ENCODE results near the gene MAL.
"Not testable (repeated sequence)": the region's sequence is repeated elsewhere in the genome, so short reads cannot be mapped to it uniquely, and the experiment has no call there.

MAL gene

GRCh38 chr2:95034818-95035217 is 9.3 kb downstream of the MAL start:
- DNase-seq, result no peak

DNA sequence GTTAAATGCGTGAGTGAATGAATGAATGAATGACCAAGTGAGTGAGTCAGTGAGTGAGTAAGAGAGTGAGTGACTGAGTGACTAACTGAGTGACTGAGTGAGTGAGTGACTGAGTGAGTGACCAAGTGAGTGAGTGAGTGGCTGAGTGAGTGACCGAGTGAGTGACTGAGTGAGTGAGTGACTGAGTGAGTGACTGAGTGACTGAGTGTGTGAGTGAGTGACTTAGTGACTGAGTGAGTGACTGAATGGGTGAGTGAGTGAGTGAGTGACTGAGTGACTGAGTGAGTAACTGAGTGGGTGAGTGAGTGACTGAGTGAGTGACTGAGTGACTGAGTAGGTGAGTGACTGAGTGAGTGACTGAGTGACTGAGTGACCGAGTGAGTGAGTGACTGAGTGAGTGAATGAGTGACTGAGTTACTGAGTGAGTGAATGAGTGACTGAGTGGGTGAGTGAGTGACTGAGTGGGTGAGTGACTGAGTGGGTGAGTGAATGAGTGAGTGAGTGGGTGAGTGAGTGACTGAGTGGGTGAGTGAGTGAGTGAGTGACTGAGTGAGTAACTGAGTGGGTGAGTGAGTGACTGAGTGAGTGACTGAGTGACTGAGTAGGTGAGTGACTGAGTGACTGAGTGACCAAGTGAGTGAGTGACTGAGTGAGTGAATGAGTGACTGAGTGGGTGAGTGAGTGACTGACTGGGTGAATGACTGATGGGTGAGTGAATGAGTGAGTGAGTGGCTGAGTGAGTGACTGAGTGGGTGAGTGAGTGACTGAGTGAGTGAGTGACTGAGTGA is 11.3 kb downstream of the MAL start:
- no peak for DNase-seq

DNA sequence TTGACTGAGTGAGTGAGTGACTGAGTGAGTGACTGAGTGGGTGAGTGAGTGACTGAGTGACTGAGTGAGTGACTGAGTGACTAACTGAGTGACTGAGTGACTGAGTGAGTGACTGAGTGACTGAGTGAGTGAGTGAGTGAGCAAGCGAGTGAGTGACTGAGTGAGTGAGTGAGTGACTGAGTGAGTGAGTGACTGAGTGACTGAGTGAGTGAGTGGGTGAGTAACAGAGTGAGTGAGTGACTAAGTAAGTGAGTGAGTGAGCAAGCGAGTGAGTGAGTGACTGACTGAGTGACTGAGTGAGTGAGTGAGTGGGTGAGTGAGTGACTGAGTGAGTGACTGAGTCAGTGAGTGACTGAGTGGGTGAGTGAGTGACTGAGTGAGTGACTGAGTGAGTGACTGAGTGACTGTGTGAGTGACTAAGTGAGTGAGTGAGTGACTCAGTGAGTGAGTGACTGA is 11.9 kb downstream of the MAL start:
- DNase-seq, result no peak

- DNase-seq, result not testable (repeated sequence)
These were observed 12.5 kb downstream of the MAL start for GRCh38 chr2:95037841-95038585.

GRCh38 chr2:95038635-95039298 is 13.3 kb downstream of the MAL start:
- DNase-seq, result no peak

GRCh38 chr2:95039363-95039762 is 13.9 kb downstream of the MAL start:
- DNase-seq, result no peak

DNA sequence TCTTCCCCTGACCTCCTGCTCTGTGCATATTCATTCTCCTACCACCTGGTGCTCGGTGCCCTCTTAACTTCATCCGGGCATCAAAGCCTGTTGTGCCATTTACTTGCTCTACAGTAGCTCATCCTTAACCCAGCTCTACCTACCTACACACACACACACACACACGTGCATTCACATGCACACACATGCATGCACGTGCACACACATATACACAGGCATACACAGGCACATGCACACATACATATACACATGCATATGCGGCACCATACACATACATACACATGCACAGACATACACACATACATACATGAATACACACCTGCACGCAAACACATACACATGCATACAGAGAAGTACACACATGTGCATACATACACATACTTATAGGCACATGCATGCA is 14.5 kb downstream of the MAL start:
- no peak for DNase-seq

- no peak for DNase-seq
These were observed 14.9 kb downstream of the MAL start for GRCh38 chr2:95040426-95040825.

GRCh38 chr2:95041060-95041823 is 15.7 kb downstream of the MAL start:
- DNase-seq, result no peak

DNA sequence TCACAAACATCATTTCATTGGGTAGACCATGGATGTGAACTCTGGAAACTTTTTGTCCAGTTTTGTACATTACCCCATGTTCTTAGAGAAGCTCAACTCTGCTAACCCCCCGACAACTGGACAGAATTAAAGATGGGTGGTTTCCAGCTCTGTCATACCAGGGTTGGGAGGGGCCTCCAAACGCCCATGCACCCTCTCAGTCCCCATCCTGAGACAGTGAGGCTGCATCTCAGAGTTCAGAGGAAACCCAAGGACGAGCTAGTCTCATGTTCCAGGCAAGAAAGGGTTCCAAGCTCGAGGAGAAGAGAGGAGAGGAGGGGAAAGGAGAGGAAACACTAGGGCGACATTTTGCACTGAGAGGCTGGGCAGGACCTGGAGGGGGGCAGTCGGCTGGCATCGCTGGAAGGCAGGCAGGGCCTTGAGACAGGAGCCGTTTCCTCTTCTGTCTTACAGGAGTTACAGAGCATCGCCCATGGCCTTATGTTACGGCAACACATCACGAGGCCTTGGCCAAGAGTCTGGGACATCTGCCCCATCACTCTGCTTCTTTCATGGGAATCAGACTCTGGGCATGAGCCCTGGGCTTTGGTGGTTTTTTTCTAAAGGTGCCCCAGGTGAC is 16.4 kb downstream of the MAL start:
- DNase-seq, result no peak

- no peak for DNase-seq
These were observed 17.2 kb downstream of the MAL start for GRCh38 chr2:95042472-95043271.

DNA sequence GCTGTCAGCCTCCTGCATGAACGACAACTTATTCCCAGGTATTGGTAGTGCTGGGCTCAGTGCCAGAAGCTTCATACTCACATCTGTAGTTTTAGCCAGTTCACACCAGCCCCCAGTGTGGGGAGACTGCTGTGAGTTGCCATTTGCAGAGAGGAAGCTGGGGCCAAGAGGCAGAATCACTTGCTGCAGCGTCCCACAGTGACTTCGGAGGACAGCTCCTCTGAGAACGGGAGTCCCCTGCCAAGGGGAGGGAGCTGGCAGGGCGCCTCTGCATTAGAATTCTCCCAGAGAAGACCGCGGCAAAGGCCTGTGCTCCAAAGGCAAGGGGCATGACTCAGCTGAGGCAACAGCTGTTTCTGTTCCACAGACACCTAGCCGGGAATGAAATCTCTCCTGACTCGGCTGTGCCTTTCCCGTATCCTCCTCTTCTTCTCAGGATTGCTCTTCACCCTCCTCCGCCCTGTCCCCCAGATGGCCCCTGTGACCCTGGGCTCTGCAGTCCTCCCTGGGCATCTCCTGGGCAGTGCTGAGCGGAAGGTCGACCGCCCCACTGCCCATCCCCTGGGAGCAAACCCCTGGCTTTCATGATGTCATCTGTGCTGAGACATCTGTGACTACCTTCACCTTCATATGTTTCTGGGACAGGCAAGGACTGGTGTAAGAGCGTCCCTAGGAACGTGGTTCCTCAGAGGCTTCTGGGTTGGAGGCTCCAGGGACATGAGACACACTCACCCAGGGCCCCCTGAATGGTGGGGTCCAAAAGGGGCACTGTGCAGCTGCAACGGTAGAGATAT is 18.0 kb downstream of the MAL start:
- no peak for DNase-seq

DNA sequence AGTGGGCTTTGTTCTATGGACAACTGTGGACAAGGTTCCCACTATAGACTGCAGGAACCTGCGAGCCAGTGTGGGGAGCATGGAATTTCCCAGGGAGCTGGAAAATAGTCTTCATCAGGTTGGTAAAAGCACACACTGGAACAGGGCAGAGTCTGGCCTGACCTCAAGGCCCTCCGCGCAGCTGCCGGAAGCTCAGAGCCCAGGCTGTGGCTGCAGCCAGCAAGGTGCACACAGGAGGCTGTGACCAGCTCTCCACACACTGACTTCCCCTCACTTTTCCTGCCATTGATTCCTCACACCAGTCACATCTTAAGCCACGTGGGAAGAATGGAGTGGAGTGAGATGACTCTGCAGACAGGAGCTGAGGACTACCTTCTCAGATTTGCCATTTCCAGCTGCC is 19.1 kb downstream of the MAL start:
- no peak for DNase-seq

GRCh38 chr2:95046371-95047112 is 21.0 kb downstream of the MAL start:
- DNase-seq, result no peak

DNA sequence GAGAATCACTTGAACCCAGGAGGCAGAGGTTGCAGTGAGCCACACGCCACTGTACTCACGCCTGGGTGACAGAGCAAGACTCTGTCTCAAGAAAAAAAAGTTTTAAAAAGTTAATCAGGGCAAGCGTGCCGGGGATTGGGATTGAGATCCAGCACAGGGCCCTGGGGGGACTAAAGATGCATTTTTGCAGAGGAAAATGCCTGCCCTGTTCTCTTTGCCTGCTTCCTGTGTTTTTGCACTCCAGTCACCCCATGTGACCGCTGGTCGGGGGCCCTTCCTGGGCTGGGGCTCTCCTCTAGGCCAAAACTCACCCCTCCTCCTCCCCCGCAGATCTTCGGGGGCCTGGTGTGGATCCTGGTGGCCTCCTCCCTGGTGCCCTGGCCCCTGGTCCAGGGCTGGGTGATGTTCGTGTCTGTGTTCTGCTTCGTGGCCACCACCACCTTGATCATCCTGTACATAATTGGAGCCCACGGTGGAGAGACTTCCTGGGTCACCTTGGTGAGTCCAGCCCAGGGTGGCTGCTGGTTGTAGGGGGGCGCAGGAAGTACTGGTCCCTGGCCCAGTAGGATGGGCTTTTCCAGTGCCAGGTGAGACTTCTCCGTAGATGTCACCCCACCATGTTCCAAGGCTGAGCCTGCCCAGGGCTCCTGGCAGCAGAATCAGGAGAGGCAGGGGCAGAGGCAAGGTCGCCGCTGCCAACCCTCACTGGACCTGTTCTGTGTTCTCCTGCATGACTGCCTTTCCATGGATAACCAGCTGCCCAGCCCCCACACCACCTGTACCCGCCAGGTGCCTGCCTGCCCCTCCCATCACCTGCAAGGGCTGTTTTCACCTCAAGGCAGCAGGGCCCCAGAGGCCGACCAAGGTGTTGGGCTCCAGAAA is 22.4 kb downstream of the MAL start:
- DNase-seq, result peak; percentile 34 to 78

GRCh38 chr2:95048825-95049682 is 23.5 kb downstream of the MAL start:
- no peak for DNase-seq

DNA sequence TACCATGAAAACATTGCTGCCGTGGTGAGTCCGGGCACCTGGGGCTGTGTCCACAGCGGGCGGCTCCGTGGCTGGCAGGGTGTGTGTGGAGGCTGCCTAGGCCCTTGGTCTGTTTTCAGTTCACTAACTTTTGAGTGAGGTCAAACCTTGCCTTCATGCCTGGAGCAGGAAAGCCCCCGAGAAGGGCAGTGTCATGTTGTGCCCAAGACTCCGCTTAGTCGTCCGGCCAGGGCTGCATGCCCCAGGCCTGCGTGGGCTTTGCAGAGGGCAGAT is 24.1 kb downstream of the MAL start:
- DNase-seq, result no peak

- no peak for DNase-seq
These were observed 24.5 kb downstream of the MAL start for GRCh38 chr2:95049961-95050360.
